Tibial nerve (tissue), 4 donors: Measurements from ENCODE around the gene TMEM171. TPM values are rescaled to one million over a fixed set of nuclear protein-coding genes. Genes with fewer than 3 reads are reported as not detected.

Source experiments
- DNase-seq, 2 donors: peaks; one replicate each; pipeline ENCODE4 v3.0.0-alpha.2; 2019; ENCODE audit warnings: low spot score in 2 of 2
- H3K27ac ChIP-seq, 4 donors: fragments of 200-600 bp; sonication (generic) in 3 of 4; one replicate each; pipeline ENCODE4 v1.5.1; 2017 to 2019; ENCODE audit warnings: mild to moderate bottlenecking in 1 of 4
- H3K27me3 ChIP-seq, 2 donors: fragments of 200-600 bp; sonication (generic) in 1 of 2; one replicate each; pipeline versions ENCODE4 v1.5.1 to v1.6.0; 2017 to 2019
- H3K36me3 ChIP-seq, 3 donors: fragments of 200-600 bp; sonication (generic); one replicate each; pipeline ENCODE4 v1.5.1; 2018 to 2019
- H3K4me1 ChIP-seq, 4 donors: fragments of 200-600 bp; sonication (generic) in 3 of 4; one replicate each; pipeline ENCODE4 v1.5.1; 2017 to 2019
- H3K4me3 ChIP-seq, 4 donors: fragments of 200-600 bp; sonication (generic) in 3 of 4; one replicate each; pipeline ENCODE4 v1.5.1; 2017 to 2019; ENCODE audit warnings: mild to moderate bottlenecking in 1 of 4, moderate library complexity in 1 of 4
- H3K9me3 ChIP-seq, 4 donors: fragments of 200-600 bp; sonication (generic) in 3 of 4; one replicate each; pipeline ENCODE4 v1.5.1; 2017 to 2019
- CTCF ChIP-seq, 5 experiments: fragments of 200-600 bp in 3 of 5; fragments of 450-650 bp in 2 of 5; sonication (generic) in 3 of 5; IDR thresholded peaks; one replicate each; pipeline ENCODE4 v1.5.1; 2016 to 2019; ENCODE audit warnings: antibody characterized with exemption in 5 of 5, mild to moderate bottlenecking in 3 of 5, moderate library complexity in 2 of 5
- EP300 ChIP-seq, 2 donors: sonication (generic); formaldehyde crosslinking; IDR thresholded peaks; one replicate each; pipeline ENCODE4 v1.6.1; 2017; ENCODE audit warnings: antibody characterized with exemption in 2 of 2, mild to moderate bottlenecking in 1 of 2
- POLR2A ChIP-seq, 2 donors: fragments of 450-650 bp; IDR thresholded peaks; one replicate each; pipeline ENCODE4 v1.6.1; 2017; ENCODE audit warnings: antibody characterized with exemption in 2 of 2, mild to moderate bottlenecking in 2 of 2, moderate library complexity in 2 of 2
- WGBS, 2 donors: methylation state at CpG; one replicate each; pipeline ENCODE4 v1.1.5; 2018; 5-methylcytosine and 5-hydroxymethylcytosine counted together
- total RNA-seq, 4 donors: library from RNA; depleted of rRNA; stranded (reverse); fragments of >200 nt; gene quantifications; one replicate each; pipeline ENCODE4 v1.1.0, GENCODE V29; 2016

Gene TMEM171
- total RNA-seq, 4 donors from 2014 or later = 0.66 to 0.90 TPM; not detected in 2

GRCh38 chr5:73178265-73178664, 57.9 kb downstream of the TMEM171 start:
- DNase-seq = no peak
- 91 to 100% methylated on average over 5 of the region's 5 CpGs for WGBS, 2 donors
- TF ChIP-seq CTCF (IDR thresholded peaks at IDR 0.05) = no peak
- no peak for TF ChIP-seq POLR2A (IDR thresholded peaks at IDR 0.05)
- no peak for TF ChIP-seq EP300 (IDR thresholded peaks at IDR 0.05)
- Histone ChIP-seq H3K4me1 (no peaks in the 10 kb centered on the region), H3K4me3 (no peak overlapping the region), H3K27me3 (no peaks in the 10 kb centered on the region), H3K36me3 (no peaks in the 10 kb centered on the region), H3K27ac (no peak overlapping the region), H3K9me3 (no peaks in the 10 kb centered on the region)

- Histone ChIP-seq H3K36me3 (no peaks in the 10 kb centered on the region), H3K27me3 (no peaks in the 10 kb centered on the region), H3K4me1 (no peaks in the 10 kb centered on the region), H3K9me3 (peaks cover 0 to 8% (median 0%) of the 10 kb centered on the region in 4 donors), H3K4me3 (no peak overlapping the region), H3K27ac (no peak overlapping the region)
- DNase-seq = no peak
- WGBS, 2 donors = 52 to 69% methylated on average over 3 of the region's 3 CpGs
- TF ChIP-seq CTCF (IDR thresholded peaks at IDR 0.05) (no peak), POLR2A (IDR thresholded peaks at IDR 0.05) (no peak), EP300 (IDR thresholded peaks at IDR 0.05) (no peak)
Measured at GRCh38 chr5:73179730-73180129, 59.4 kb downstream of the TMEM171 start.

- Histone ChIP-seq H3K36me3 (no peaks in the 10 kb centered on the region), H3K4me3 (no peak overlapping the region), H3K9me3 (peaks cover 0 to 8% (median 0%) of the 10 kb centered on the region in 4 donors), H3K27ac (no peak overlapping the region), H3K27me3 (no peaks in the 10 kb centered on the region), H3K4me1 (no peaks in the 10 kb centered on the region)
- DNase-seq = no peak
- TF ChIP-seq POLR2A (IDR thresholded peaks at IDR 0.05) (no peak), EP300 (IDR thresholded peaks at IDR 0.05) (no peak), CTCF (IDR thresholded peaks at IDR 0.05) (no peak)
Measured at GRCh38 chr5:73180566-73180965, 60.2 kb downstream of the TMEM171 start.

Other genes starting within 250 kb of the TMEM171 start
- gene FCHO2, start 164.5 kb upstream of the TMEM171 start, total RNA-seq = 10 to 100 TPM; 24.9 to 37.5 (median 30.7) TPM
- not detected for gene TMEM174, start 52.6 kb downstream of the TMEM171 start, total RNA-seq